ENCODE results near the gene CD38. TPM values are rescaled to one million over a fixed set of nuclear protein-coding genes. Genes with fewer than 3 reads are reported as not detected.

The CD38 gene
- total RNA-seq, 1 experiment from 2014 or later: not detected

- ChIA-PET CTCF (interaction anchor here (0.9 to 4.4 kb wide), 34 partner anchors 10 to 403 kb away, joined by 3 to 261 read pairs (median 6); partner anchors contain the start of gene FGFBP1), RAD21 (ENCODE audit: low non-redundant PET in 1 of 2, low total read pairs in 2 of 2, uncharacterized antibody in 2 of 2, unreplicated experiment in 2 of 2) (interaction anchor here (0.8 to 3.5 kb wide), 8 partner anchors 56 to 403 kb away, joined by 3 to 72 read pairs (median 6); partner anchors contain the start of gene FGFBP1 (in 1 of the 2)), POLR2A (interaction anchor here (0.7 to 2.2 kb wide), 2 partner anchors 60 to 73 kb away, joined by 3 to 19 read pairs; no protein-coding TSS in a partner anchor)
- peak; percentile 97 for ATAC-seq
- peak overlapping the region; percentile 42 for H2AFZ ChIP-seq (ENCODE audit: low read depth, low read length, poor library complexity, severe bottlenecking)
- H3K27me3 ChIP-seq (ENCODE audit: insufficient read depth, low read length): no peaks in the 10 kb centered on the region
- no peaks in the 10 kb centered on the region for H4K20me1 ChIP-seq (ENCODE audit: insufficient read depth)
- no peaks in the 10 kb centered on the region for H3K79me2 ChIP-seq (ENCODE audit: insufficient read depth, low read length)
- TF ChIP-seq ZBTB33 (IDR thresholded peaks at IDR 0.05; ENCODE audit: extremely low read depth, insufficient replicate concordance, low read length) (no peak), EZH2 (IDR thresholded peaks at IDR 0.05) (no peak), FOSL1 (IDR thresholded peaks at IDR 0.05; ENCODE audit: low read depth) (no peak), MAX (IDR thresholded peaks at IDR 0.05) (no peak), CTCF (IDR thresholded peaks at IDR 0.05 in 2 of 3, conservative IDR thresholded peaks at IDR 0.05 in 1 of 3; ENCODE audit: borderline replicate concordance in 1 of 3, insufficient read depth in 1 of 3, low read depth in 2 of 3, low read length in 2 of 3) (peak; percentile 89 to 96 (median 95)), ATF3 (IDR thresholded peaks at IDR 0.05) (no peak), ZNF274 (IDR thresholded peaks at IDR 0.05; ENCODE audit: low read depth, low read length) (no peak), CBX3 (IDR thresholded peaks at IDR 0.05; ENCODE audit: low read depth) (peak; percentile 35; the same call in 1 of the 2 replicates), EZH2phosphoT487 (IDR thresholded peaks at IDR 0.05; ENCODE audit: borderline replicate concordance) (no peak), SRF (IDR thresholded peaks at IDR 0.05; ENCODE audit: low read depth) (no peak), SP1 (IDR thresholded peaks at IDR 0.05; ENCODE audit: low read depth) (no peak), RAD21 (IDR thresholded peaks at IDR 0.05; ENCODE audit: low read depth) (peak; percentile 98), REST (IDR thresholded peaks at IDR 0.05; ENCODE audit: low read depth) (no peak), EGR1 (IDR thresholded peaks at IDR 0.05; ENCODE audit: low read depth) (no peak), YY1 (IDR thresholded peaks at IDR 0.05; ENCODE audit: extremely low read depth, insufficient replicate concordance, low read depth, low read length) (no peak), SIN3A (IDR thresholded peaks at IDR 0.05; ENCODE audit: low read depth) (no peak), JUND (IDR thresholded peaks at IDR 0.05) (no peak), CEBPB (IDR thresholded peaks at IDR 0.05; ENCODE audit: low read depth) (no peak)
- no TSS peak for BruUV-seq (replicated peaks)
- H3K4me3 ChIP-seq (replicated peaks in 1 of 2; ENCODE audit: low read depth in 1 of 2, low read length in 2 of 2): no peak overlapping the region
- H3K9me3 ChIP-seq (ENCODE audit: control insufficient read depth in 1 of 2, insufficient read depth in 1 of 2, low read depth in 1 of 2, low read length in 2 of 2): peaks cover 3 to 5% of the 10 kb centered on the region in 2 experiments; a peak in 1 of 4 replicates
- H3K9me2 ChIP-seq (ENCODE audit: insufficient read depth): no peaks in the 10 kb centered on the region
- H3K4me2 ChIP-seq (ENCODE audit: low read length): no peak overlapping the region
- no peaks in the 10 kb centered on the region for H3K4me1 ChIP-seq (ENCODE audit: control insufficient read depth in 1 of 2, insufficient read depth in 2 of 2, low read length in 2 of 2)
- H3K36me3 ChIP-seq (ENCODE audit: control insufficient read depth in 1 of 2, insufficient read depth in 2 of 2, low read length in 2 of 2): no peaks in the 10 kb centered on the region
- DNase-seq (ENCODE audit: low read depth, low spot score): peak; percentile 79
- intact Hi-C loops (cut with micrococcal nuclease): loop anchor here (1.0 to 5.0 kb wide), 4 partner anchors 74 to 405 kb away; no protein-coding TSS in a partner anchor
- no peak overlapping the region for H3K27ac ChIP-seq (ENCODE audit: low read depth, low read length)
- H3K9ac ChIP-seq (ENCODE audit: low read length): no peak overlapping the region
Observed at GRCh38 chr4:15882675-15883086, 104.6 kb downstream of the CD38 start.

Measured in HCT116 (cell line).